Peyer's patch (tissue), 4 donors: ENCODE data around the gene TOP2B.

ENCODE experiments used
- CTCF ChIP-seq, 6 experiments: fragments of 450-650 bp in 4 of 6; fragments of 200-600 bp in 2 of 6; sonication (generic) in 1 of 6; IDR thresholded peaks; one replicate each; pipeline ENCODE4 v1.5.1; 2017 to 2019; ENCODE audit warnings: antibody characterized with exemption in 6 of 6, mild to moderate bottlenecking in 3 of 6, moderate library complexity in 1 of 6
- POLR2A ChIP-seq, 2 donors: fragments of 450-650 bp; IDR thresholded peaks; one replicate each; pipeline ENCODE4 v1.5.1; 2017; ENCODE audit warnings: antibody characterized with exemption in 2 of 2, mild to moderate bottlenecking in 2 of 2, moderate library complexity in 2 of 2

- TF ChIP-seq CTCF (IDR thresholded peaks at IDR 0.05), result no peak
- TF ChIP-seq POLR2A (IDR thresholded peaks at IDR 0.05), result no peak
These were observed 110.3 kb downstream of the TOP2B start for GRCh38 chr3:25554376-25554775.
